Neural progenitor cell (in vitro differentiated cells): ENCODE measurements around the gene AMFR. TPM values are rescaled to one million over a fixed set of nuclear protein-coding genes. Genes with fewer than 3 reads are reported as not detected.
A peak's percentile ranks its signal among the peaks of the same experiment; 100 is the strongest.

Experiments
- DNase-seq: peaks from one replicate; pipeline ENCODE4 v3.0.0-alpha.2; 2016; ENCODE audit warnings: low spot score
- H2AFZ ChIP-seq: fragments of 200-600 bp; sonication (generic); replicated peaks from 2 replicates; pipeline ENCODE4 v1.6.1; 2016; ENCODE audit warnings: antibody characterized with exemption
- H3F3A ChIP-seq: fragments of 200-600 bp; sonication (generic); 2 replicates; pipeline ENCODE4 v1.6.1; 2016; ENCODE audit warnings: antibody characterized with exemption, low read depth
- H3K27ac ChIP-seq: fragments of 200-600 bp; sonication (generic); 2 replicates; pipeline ENCODE4 v1.5.1; 2016; ENCODE audit warnings: mild to moderate bottlenecking
- H3K27me3 ChIP-seq: fragments of 200-600 bp; sonication (generic); 2 replicates; pipeline ENCODE4 v1.6.1; 2016; ENCODE audit warnings: mild to moderate bottlenecking, moderate library complexity
- H3K36me3 ChIP-seq: fragments of 200-600 bp; sonication (generic); 2 replicates; pipeline ENCODE4 v1.5.1; 2016
- H3K4me1 ChIP-seq: fragments of 200-600 bp; sonication (generic); 2 replicates; pipeline ENCODE4 v1.6.1; 2016; ENCODE audit warnings: mixed run types
- H3K4me2 ChIP-seq: fragments of 200-600 bp; sonication (generic); 2 replicates; pipeline ENCODE4 v1.6.1; 2016
- H3K4me3 ChIP-seq: fragments of 200-600 bp; sonication (generic); 2 replicates; pipeline ENCODE4 v1.5.1; 2016
- H3K79me2 ChIP-seq: fragments of 200-600 bp; sonication (generic); 2 replicates; pipeline ENCODE4 v1.6.1; 2016; ENCODE audit warnings: low read depth
- H3K9ac ChIP-seq: fragments of 200-600 bp; sonication (generic); 2 replicates; pipeline ENCODE4 v1.6.1; 2016
- H3K9me3 ChIP-seq: fragments of 200-600 bp; sonication (generic); 2 replicates; pipeline ENCODE4 v1.5.1; 2016; ENCODE audit warnings: low read depth
- H4K20me1 ChIP-seq: fragments of 200-600 bp; sonication (generic); 2 replicates; pipeline ENCODE4 v1.6.1; 2016; ENCODE audit warnings: low read depth
- H3K27ac Mint-ChIP-seq: 3 replicates; pipeline ENCODE4 v1.8.0; 2021; ENCODE audit warnings: mixed read lengths
- H3K27me3 Mint-ChIP-seq: 2 replicates; pipeline ENCODE4 v1.8.0; 2022; ENCODE audit warnings: low read depth, mild to moderate bottlenecking, inconsistent platforms, moderate library complexity, mixed read lengths; ENCODE audit not compliant: insufficient read depth
- H3K36me3 Mint-ChIP-seq: 3 replicates; pipeline ENCODE4 v1.8.0; 2021; ENCODE audit warnings: mixed read lengths
- H3K4me1 Mint-ChIP-seq: 3 replicates; pipeline ENCODE4 v1.8.0; 2021; ENCODE audit warnings: mixed read lengths
- H3K4me3 Mint-ChIP-seq: 3 replicates; pipeline ENCODE4 v1.8.0; 2021; ENCODE audit warnings: mild to moderate bottlenecking, moderate library complexity, mixed read lengths
- H3K9me3 Mint-ChIP-seq: 3 replicates; pipeline ENCODE4 v1.8.0; 2020; ENCODE audit warnings: mixed read lengths
- EZH2 ChIP-seq: fragments of 200-600 bp; sonication (generic); IDR thresholded peaks from 2 replicates; pipeline ENCODE4 v1.6.1; 2017; ENCODE audit warnings: antibody characterized with exemption, mild to moderate bottlenecking, moderate library complexity
- EZH2phosphoT487 ChIP-seq: fragments of 200-600 bp; sonication (generic); IDR thresholded peaks from 2 replicates; pipeline ENCODE4 v1.6.1; 2017; ENCODE audit warnings: antibody characterized with exemption
- total RNA-seq: library from RNA; depleted of rRNA; stranded (reverse); fragments of >200 nt; gene quantifications from 2 replicates; pipeline ENCODE4 v1.2.3, GENCODE V29; 2015; ENCODE audit warnings: low replicate concordance
- TF ChIP-seq, protein P1 (sequence below): fragments of 200-600 bp; sonication (generic); IDR thresholded peaks from 2 replicates; pipeline ENCODE4 v1.5.1; 2017; ENCODE audit warnings: antibody characterized with exemption, mild to moderate bottlenecking

The AMFR gene
- total RNA-seq, 1 donor from 2014 or later = 38.7 TPM

DNA sequence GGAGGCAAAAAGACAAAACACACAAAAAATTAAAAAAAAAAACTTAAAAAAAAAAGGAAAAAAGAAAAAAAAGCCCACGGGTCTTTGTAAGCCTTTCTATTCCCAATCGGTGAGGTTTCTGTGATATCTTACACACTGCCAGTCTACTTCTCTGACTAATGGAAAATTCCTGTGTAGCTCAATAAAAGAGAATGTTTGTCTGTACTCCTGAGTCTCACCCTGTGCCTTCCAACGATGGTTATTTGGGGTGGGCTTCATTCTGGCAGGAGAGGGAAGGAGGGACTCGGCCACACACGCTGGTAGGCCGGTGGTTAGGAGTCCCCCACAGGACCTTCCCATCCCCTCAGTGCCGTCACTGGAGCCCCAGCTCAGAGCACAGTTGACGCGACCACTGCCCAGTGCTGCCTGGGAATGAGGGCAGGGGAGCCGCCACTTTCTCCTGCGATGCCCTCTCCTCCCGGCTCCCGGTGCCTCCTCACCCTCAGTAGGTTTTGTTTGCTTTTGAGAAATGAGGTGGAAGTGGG, 68.0 kb downstream of the AMFR start:
- no peaks in the 10 kb centered on the region for H3K79me2 ChIP-seq
- no peaks in the 10 kb centered on the region for H3K36me3 ChIP-seq
- Mint-ChIP-seq H3K27me3 (peaks cover 2% of the 10 kb centered on the region), H3K36me3 (peaks cover 2% of the 10 kb centered on the region), H3K27ac (peak overlapping the region; percentile 55), H3K9me3 (no peaks in the 10 kb centered on the region), H3K4me1 (peaks cover 35% of the 10 kb centered on the region), H3K4me3 (no peak overlapping the region)
- H3K4me2 ChIP-seq = peak overlapping the region; percentile 68
- H3K27ac ChIP-seq = no peak overlapping the region
- no peaks in the 10 kb centered on the region for H3K9me3 ChIP-seq
- peak overlapping the region; percentile 85 for H2AFZ ChIP-seq
- H3F3A ChIP-seq = peaks cover 21% of the 10 kb centered on the region
- H3K4me3 ChIP-seq = no peak overlapping the region
- peak; percentile 29 for DNase-seq
- no peak for TF ChIP-seq EZH2phosphoT487
- TF ChIP-seq, protein P1, sequence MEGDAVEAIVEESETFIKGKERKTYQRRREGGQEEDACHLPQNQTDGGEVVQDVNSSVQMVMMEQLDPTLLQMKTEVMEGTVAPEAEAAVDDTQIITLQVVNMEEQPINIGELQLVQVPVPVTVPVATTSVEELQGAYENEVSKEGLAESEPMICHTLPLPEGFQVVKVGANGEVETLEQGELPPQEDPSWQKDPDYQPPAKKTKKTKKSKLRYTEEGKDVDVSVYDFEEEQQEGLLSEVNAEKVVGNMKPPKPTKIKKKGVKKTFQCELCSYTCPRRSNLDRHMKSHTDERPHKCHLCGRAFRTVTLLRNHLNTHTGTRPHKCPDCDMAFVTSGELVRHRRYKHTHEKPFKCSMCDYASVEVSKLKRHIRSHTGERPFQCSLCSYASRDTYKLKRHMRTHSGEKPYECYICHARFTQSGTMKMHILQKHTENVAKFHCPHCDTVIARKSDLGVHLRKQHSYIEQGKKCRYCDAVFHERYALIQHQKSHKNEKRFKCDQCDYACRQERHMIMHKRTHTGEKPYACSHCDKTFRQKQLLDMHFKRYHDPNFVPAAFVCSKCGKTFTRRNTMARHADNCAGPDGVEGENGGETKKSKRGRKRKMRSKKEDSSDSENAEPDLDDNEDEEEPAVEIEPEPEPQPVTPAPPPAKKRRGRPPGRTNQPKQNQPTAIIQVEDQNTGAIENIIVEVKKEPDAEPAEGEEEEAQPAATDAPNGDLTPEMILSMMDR = no peak
- TF ChIP-seq EZH2 = no peak
- H3K4me1 ChIP-seq = peaks cover 38% of the 10 kb centered on the region
- no peak overlapping the region for H3K9ac ChIP-seq
- no peaks in the 10 kb centered on the region for H3K27me3 ChIP-seq
- no peaks in the 10 kb centered on the region for H4K20me1 ChIP-seq

DNA sequence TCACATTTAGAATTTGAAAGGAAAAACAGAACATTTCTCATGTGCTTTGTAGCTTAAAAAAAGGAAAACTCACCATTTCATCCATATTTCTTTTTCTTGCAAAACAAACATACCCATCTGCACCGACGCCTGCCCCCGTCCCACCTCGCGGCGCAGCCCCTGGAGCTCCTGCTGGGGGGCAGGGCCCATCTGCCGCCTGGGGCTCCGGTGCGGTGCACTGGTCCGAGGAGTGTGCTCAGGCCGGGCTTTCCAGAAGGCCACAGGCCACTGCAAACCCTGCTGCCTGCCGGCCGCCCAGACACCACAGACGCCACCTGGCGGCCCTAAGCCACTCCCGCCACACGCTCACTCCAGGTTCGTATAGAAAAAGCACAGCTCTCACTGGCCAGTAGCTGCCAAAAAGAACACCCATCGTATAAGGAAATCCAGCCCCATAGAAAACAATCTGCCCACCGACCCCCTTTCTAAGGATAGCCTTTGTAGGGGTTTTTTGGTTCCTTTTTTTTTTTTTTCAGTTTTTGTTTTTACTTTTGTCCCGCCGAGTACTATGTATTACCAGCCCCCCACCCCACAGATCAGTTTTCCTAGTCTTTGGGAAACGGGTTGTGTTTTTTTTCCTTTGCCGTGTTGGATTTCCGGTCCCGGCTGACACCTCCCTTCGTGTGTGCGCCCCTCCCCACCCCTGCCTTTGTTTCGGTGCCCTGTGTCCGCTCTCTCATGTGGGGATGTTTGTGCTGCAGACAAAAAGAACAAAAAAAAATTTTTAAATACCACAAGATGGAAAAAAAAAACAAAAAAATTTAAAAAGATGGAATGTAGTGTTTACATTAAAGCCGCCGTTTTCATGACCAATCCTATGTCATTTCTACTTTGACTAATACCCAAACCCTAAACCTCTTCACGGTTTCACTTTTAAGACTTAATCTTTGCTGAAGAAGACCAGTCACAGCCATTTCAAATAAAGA, 68.8 kb downstream of the AMFR start:
- H3K79me2 ChIP-seq = no peaks in the 10 kb centered on the region
- peak; percentile 93 for DNase-seq
- Mint-ChIP-seq H3K4me1 (peaks cover 35% of the 10 kb centered on the region), H3K27me3 (peaks cover 2% of the 10 kb centered on the region), H3K4me3 (peak overlapping the region; percentile 67), H3K9me3 (no peaks in the 10 kb centered on the region), H3K27ac (peak overlapping the region; percentile 55), H3K36me3 (no peaks in the 10 kb centered on the region)
- H3K9me3 ChIP-seq = no peaks in the 10 kb centered on the region
- H3F3A ChIP-seq = peaks cover 21% of the 10 kb centered on the region
- H3K27ac ChIP-seq = no peak overlapping the region
- TF ChIP-seq, protein P1 = peak; percentile 87
- TF ChIP-seq EZH2 (no peak), EZH2phosphoT487 (no peak)
- no peak overlapping the region for H3K9ac ChIP-seq
- H3K4me3 ChIP-seq = peak overlapping the region; percentile 33
- H3K27me3 ChIP-seq = no peaks in the 10 kb centered on the region
- H3K4me1 ChIP-seq = peaks cover 38% of the 10 kb centered on the region
- H2AFZ ChIP-seq = peak overlapping the region; percentile 85
- H4K20me1 ChIP-seq = no peaks in the 10 kb centered on the region
- H3K36me3 ChIP-seq = no peaks in the 10 kb centered on the region
- peak overlapping the region; percentile 68 for H3K4me2 ChIP-seq

DNA sequence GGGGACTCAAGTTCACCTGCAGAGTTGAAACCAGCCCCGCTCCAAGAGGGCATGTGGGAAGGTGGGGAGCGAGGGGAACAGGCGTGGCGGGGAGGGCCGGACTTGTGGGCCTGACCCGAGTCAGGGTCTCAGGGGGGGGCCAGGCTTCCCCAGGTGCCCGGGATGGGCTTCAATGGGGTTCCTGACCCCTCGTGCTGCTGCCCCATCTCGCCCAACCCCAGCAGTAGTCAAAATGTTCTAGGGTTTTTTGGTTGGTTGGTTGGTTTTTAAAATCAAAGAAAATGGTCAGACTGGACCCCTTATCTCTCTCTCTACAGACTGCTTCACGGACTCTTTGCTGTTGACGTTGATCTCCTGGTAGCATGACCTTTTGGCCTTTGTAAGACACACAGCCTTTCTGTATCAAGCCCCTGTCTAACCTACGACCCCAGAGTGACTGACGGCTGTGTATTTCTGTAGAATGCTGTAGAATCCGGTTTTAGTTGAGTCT, 69.5 kb downstream of the AMFR start:
- no peak overlapping the region for H3K9ac ChIP-seq
- H3K4me1 ChIP-seq = peaks cover 38% of the 10 kb centered on the region
- DNase-seq = no peak
- H3K79me2 ChIP-seq = no peaks in the 10 kb centered on the region
- H3K27me3 ChIP-seq = no peaks in the 10 kb centered on the region
- no peaks in the 10 kb centered on the region for H3K9me3 Mint-ChIP-seq
- H3K9me3 ChIP-seq = no peaks in the 10 kb centered on the region
- H4K20me1 ChIP-seq = no peaks in the 10 kb centered on the region
- peak overlapping the region; percentile 52 for H2AFZ ChIP-seq
- TF ChIP-seq EZH2phosphoT487 (no peak), EZH2 (no peak)
- TF ChIP-seq, protein P1 = no peak
- peak overlapping the region; percentile 53 for H3K27ac Mint-ChIP-seq
- H3K36me3 ChIP-seq = no peaks in the 10 kb centered on the region
- no peak overlapping the region for H3K4me3 ChIP-seq
- no peak overlapping the region for H3K27ac ChIP-seq
- H3K4me3 Mint-ChIP-seq = peak overlapping the region; percentile 56
- H3F3A ChIP-seq = peaks cover 21% of the 10 kb centered on the region
- H3K27me3 Mint-ChIP-seq = peaks cover 2% of the 10 kb centered on the region
- peaks cover 35% of the 10 kb centered on the region for H3K4me1 Mint-ChIP-seq
- H3K36me3 Mint-ChIP-seq = no peaks in the 10 kb centered on the region
- peak overlapping the region; percentile 68 for H3K4me2 ChIP-seq
